HG03159 (cell line): ENCODE measurements around the gene TOM1L2.

ENCODE experiments used
- ATAC-seq: cut with Tn5 transposase; IDR thresholded peaks from one replicate; pipeline ENCODE4 v1.9.1; 2021; ENCODE audit warnings: mild to moderate bottlenecking, moderate library complexity; ENCODE audit not compliant: unreplicated experiment

TOM1L2 gene

GRCh38 chr17:17851103-17852002 is 120.8 kb downstream of the TOM1L2 start:
- no peak for ATAC-seq

GRCh38 chr17:17849845-17850373 is 122.3 kb downstream of the TOM1L2 start:
- ATAC-seq: no peak

- no peak for ATAC-seq
Measured at GRCh38 chr17:17849147-17849820, 122.9 kb downstream of the TOM1L2 start.

- ATAC-seq: no peak
Measured at GRCh38 chr17:17848311-17849082, 123.7 kb downstream of the TOM1L2 start.

- no peak for ATAC-seq
Measured at GRCh38 chr17:17847726-17848125, 124.5 kb downstream of the TOM1L2 start.

GRCh38 chr17:17847118-17847689 is 125.0 kb downstream of the TOM1L2 start:
- ATAC-seq: no peak

- ATAC-seq: no peak
Measured at GRCh38 chr17:17846645-17847044, 125.6 kb downstream of the TOM1L2 start.

GRCh38 chr17:17846003-17846402 is 126.2 kb downstream of the TOM1L2 start:
- ATAC-seq: no peak

GRCh38 chr17:17845046-17845775 is 127.0 kb downstream of the TOM1L2 start:
- no peak for ATAC-seq

GRCh38 chr17:17844500-17844899 is 127.7 kb downstream of the TOM1L2 start:
- no peak for ATAC-seq

- ATAC-seq: no peak
Measured at GRCh38 chr17:17844079-17844478, 128.1 kb downstream of the TOM1L2 start.

- no peak for ATAC-seq
Measured at GRCh38 chr17:17843096-17843495, 129.1 kb downstream of the TOM1L2 start.

- no peak for ATAC-seq
Measured at GRCh38 chr17:17842111-17842876, 129.9 kb downstream of the TOM1L2 start.

GRCh38 chr17:17841601-17842025 is 130.6 kb downstream of the TOM1L2 start:
- ATAC-seq: no peak

- ATAC-seq: no peak
Measured at GRCh38 chr17:17840751-17841591, 131.2 kb downstream of the TOM1L2 start.

- ATAC-seq: peak; percentile 50
Measured at GRCh38 chr17:17839791-17840707, 132.2 kb downstream of the TOM1L2 start.
